HepG2 (cell line): ENCODE measurements around the gene LGALS3. TPM values are rescaled to one million over a fixed set of nuclear protein-coding genes. Genes with fewer than 3 reads are reported as not detected.

Source experiments
- ATAC-seq: fragments of 200-7000 bp; cut with Tn5 transposase; 3 replicates; pipeline ENCODE4 v1.9.1; 2020; ENCODE audit warnings: mild to moderate bottlenecking, moderate library complexity
- BruUV-seq: library from RNA; stranded (reverse); fragments of 400-500 nt; replicated peaks from 2 replicates; lab custom pipeline; 2021; lab: Mats Ljungman, UMichigan
- CTCF ChIA-PET: fragments of 300-600 bp; formaldehyde crosslinking; extraction: SDS; loops from one replicate; lab custom pipeline; 2021; ENCODE audit warnings: low total read pairs, inconsistent platforms, low intra/inter-chr PET ratio; lab: Yijun Ruan, JAX
- POLR2A ChIA-PET: fragments of 350-600 bp; sonication (Branson Sonifier 250); formaldehyde crosslinking; loops from one replicate; lab custom pipeline; 2020; ENCODE audit warnings: antibody characterized with exemption, inconsistent platforms; lab: Yijun Ruan, JAX
- DNase-seq: peaks from one replicate; pipeline ENCODE4 v3.0.0-alpha.2; 2015; ENCODE audit warnings: low spot score
- FAIRE-seq: peaks from 3 replicates; lab custom pipeline; 2011; peaks lifted over from hg19 to GRCh38; lab: Jason Lieb, UNC
- H2AFZ ChIP-seq: one replicate; pipeline ENCODE4 v1.6.1; 2011; ENCODE audit warnings: low read length, inconsistent platforms
- H3K27ac ChIP-seq: fragments of 300-600 bp; 3 replicates; pipeline ENCODE4 v1.8.0; 2011; ENCODE audit warnings: mixed run types, mild to moderate bottlenecking, mixed read lengths, low read length, inconsistent platforms; ENCODE audit not compliant: insufficient read depth; ENCODE audit errors: extremely low read length
- H3K27me3 ChIP-seq, 2 experiments: fragments of 200-600 bp in 1 of 2; 2 replicates in 1 of 2; 3 replicates in 1 of 2; pipeline versions ENCODE4 v1.6.0 to v1.8.0; 2011; ENCODE audit warnings: low read length in 2 of 2, mild to moderate bottlenecking in 2 of 2, moderate library complexity in 2 of 2, inconsistent platforms in 1 of 2; ENCODE audit not compliant: insufficient read depth in 2 of 2, control insufficient read depth in 1 of 2
- H3K36me3 ChIP-seq, 2 experiments: fragments of 200-600 bp in 1 of 2; replicated peaks in 1 of 2; 2 replicates in 1 of 2; 3 replicates in 1 of 2; pipeline versions ENCODE4 v1.5.1 to v1.8.0; 2011; ENCODE audit warnings: low read length in 2 of 2, inconsistent platforms in 1 of 2; ENCODE audit not compliant: insufficient read depth in 2 of 2, control insufficient read depth in 1 of 2
- H3K4me1 ChIP-seq: 2 replicates; pipeline ENCODE4 v1.5.1; 2012; ENCODE audit warnings: low read length, inconsistent platforms; ENCODE audit not compliant: insufficient read depth
- H3K4me2 ChIP-seq: 2 replicates; pipeline ENCODE4 v1.6.0; 2011; ENCODE audit warnings: low read depth, low read length, inconsistent platforms
- H3K4me3 ChIP-seq, 3 experiments: fragments of 200-600 bp in 1 of 3; sonication (generic), shearing (Covaris generic) in 1 of 3; replicated peaks in 1 of 3; 2 replicates each; pipeline ENCODE4 v1.5.1; 2011 to 2016; ENCODE audit warnings: low read length in 3 of 3, inconsistent platforms in 2 of 3, low read depth in 2 of 3, mild to moderate bottlenecking in 2 of 3, control low read depth in 1 of 3, mixed read lengths in 1 of 3; ENCODE audit not compliant: insufficient read depth in 1 of 3
- H3K79me2 ChIP-seq: one replicate; pipeline ENCODE4 v1.6.1; 2011; ENCODE audit warnings: low read length, inconsistent platforms; ENCODE audit not compliant: insufficient read depth
- H3K9ac ChIP-seq: 2 replicates; pipeline ENCODE4 v1.6.0; 2011; ENCODE audit warnings: mild to moderate bottlenecking, low read depth, low read length, inconsistent platforms; ENCODE audit not compliant: insufficient read depth
- H3K9me3 ChIP-seq: 2 replicates; pipeline ENCODE4 v1.5.1; 2012; ENCODE audit warnings: mild to moderate bottlenecking, low read length
- H4K20me1 ChIP-seq: 2 replicates; pipeline ENCODE4 v1.6.0; 2011; ENCODE audit warnings: inconsistent platforms, mild to moderate bottlenecking, low read length, moderate library complexity; ENCODE audit not compliant: insufficient read depth
- HNRNPH1 ChIP-seq: fragments of 200-400 bp; formaldehyde crosslinking; optimal IDR thresholded peaks from 2 replicates; pipeline ENCODE3; 2017; ENCODE audit warnings: mild to moderate bottlenecking, low read depth, low read length
- HOXA9 ChIP-seq: sonication (generic); formaldehyde crosslinking; IDR thresholded peaks from 2 replicates; pipeline ENCODE4 v1.8.1; 2022; ENCODE audit warnings: missing genetic modification reagents, mild to moderate bottlenecking, moderate library complexity, borderline replicate concordance
- MIER3 ChIP-seq: IDR thresholded peaks from 2 replicates; pipeline ENCODE4 v1.6.1; 2016; ENCODE audit warnings: missing compliant biosample characterization, borderline replicate concordance
- NFE2 ChIP-seq: sonication (generic); formaldehyde crosslinking; IDR thresholded peaks from 2 replicates; pipeline ENCODE4 v1.4.0; 2020; ENCODE audit warnings: missing genetic modification reagents
- PCBP2 ChIP-seq: fragments of 200-400 bp; formaldehyde crosslinking; optimal IDR thresholded peaks from 2 replicates; pipeline ENCODE3; 2018; ENCODE audit warnings: low read length, low read depth; ENCODE audit not compliant: poor library complexity, severe bottlenecking
- POGZ ChIP-seq: sonication (generic); formaldehyde crosslinking; IDR thresholded peaks from 2 replicates; pipeline ENCODE4 v1.4.0; 2020; ENCODE audit warnings: mild to moderate bottlenecking, missing genetic modification reagents
- SMAD3 ChIP-seq: sonication (generic); formaldehyde crosslinking; IDR thresholded peaks from 2 replicates; pipeline ENCODE4 v1.4.0; 2020; ENCODE audit warnings: missing genetic modification reagents
- SMARCE1 ChIP-seq: fragments of 450-650 bp; IDR thresholded peaks from 2 replicates; pipeline ENCODE4 v1.6.1; 2017; ENCODE audit warnings: borderline replicate concordance
- TCF7 ChIP-seq: sonication (generic); IDR thresholded peaks from 2 replicates; pipeline ENCODE4 v1.6.1; 2016; ENCODE audit warnings: antibody characterized with exemption, low read depth
- ZNF224 ChIP-seq: sonication (generic); formaldehyde crosslinking; IDR thresholded peaks from 2 replicates; pipeline ENCODE4 v1.5.0; 2020; ENCODE audit warnings: mild to moderate bottlenecking, missing genetic modification reagents
- ZNF510 ChIP-seq: sonication (generic); formaldehyde crosslinking; IDR thresholded peaks from 2 replicates; pipeline ENCODE4 v1.4.0; 2020; ENCODE audit warnings: low read depth, mild to moderate bottlenecking, missing genetic modification reagents
- ZNF678 ChIP-seq: sonication (generic); formaldehyde crosslinking; IDR thresholded peaks from 2 replicates; pipeline ENCODE4 v1.4.0; 2020; ENCODE audit warnings: mild to moderate bottlenecking, missing genetic modification reagents
- ZSCAN12 ChIP-seq: sonication (generic); formaldehyde crosslinking; IDR thresholded peaks from 2 replicates; pipeline ENCODE4 v1.9.0; 2021; ENCODE audit warnings: mild to moderate bottlenecking, missing genetic modification reagents
- WGBS: methylation state at CpG from one replicate; pipeline ENCODE4 v1.1.6; 2017; ENCODE audit warnings: low lambda C conversion rate; 5-methylcytosine and 5-hydroxymethylcytosine counted together
- in situ Hi-C: cut with HindIII; loops from 2 replicates; pipeline ENCODE4 v1.10.0; 2017; ENCODE audit warnings: low pct_unique_long_range_greater_than_20kb; ENCODE audit not compliant: extremely low pct_ligation_motif_present
- intact Hi-C: fragments of 100-400 bp; cut with micrococcal nuclease; formaldehyde crosslinking; loops from one replicate; pipeline ENCODE4 v1.10.0; 2022; ENCODE audit not compliant: unreplicated experiment
- polyA plus RNA-seq, 8 experiments: library from polyadenylated mRNA; depleted of rRNA in 3 of 8; stranded (reverse) in 7 of 8; unstranded in 1 of 8; fragments of >200 nt; fragmentation: Illumina TruSeq in 4 of 8; extraction: Trizol in 4 of 8; gene quantifications; 2 replicates each; pipeline versions ENCODE4 v1.2.1 to v1.2.3, GENCODE V29; 2011 to 2016; ENCODE audit warnings: low read depth in 4 of 8, missing spikeins in 1 of 8, mixed read lengths in 1 of 8; ENCODE audit not compliant: insufficient read depth in 1 of 8
- total RNA-seq, 5 experiments: library from RNA; depleted of rRNA; stranded (reverse); fragments of >200 nt; fragmentation: Illumina TruSeq; extraction: Trizol; gene quantifications; 2 replicates each; pipeline ENCODE4 v1.2.3, GENCODE V29; 2016; ENCODE audit warnings: low read depth in 1 of 5
- TF ChIP-seq, protein P1 (sequence below): sonication (generic); formaldehyde crosslinking; IDR thresholded peaks from 2 replicates; pipeline ENCODE4 v1.4.0; 2020; ENCODE audit warnings: missing genetic modification reagents
- TF ChIP-seq, protein P2 (sequence below): sonication (generic); formaldehyde crosslinking; IDR thresholded peaks from 2 replicates; pipeline ENCODE4 v1.4.0; 2020; ENCODE audit warnings: mild to moderate bottlenecking, missing genetic modification reagents
- TF ChIP-seq, protein P3 (sequence below): sonication (generic); formaldehyde crosslinking; IDR thresholded peaks from 2 replicates; pipeline ENCODE4 v1.5.1; 2020; ENCODE audit warnings: missing genetic modification reagents, mild to moderate bottlenecking, borderline replicate concordance
- TF ChIP-seq, protein P4 (sequence below): IDR thresholded peaks from 2 replicates; pipeline ENCODE4 v1.6.1; 2012; ENCODE audit warnings: inconsistent platforms

Gene LGALS3
- total and polyA plus RNA-seq, 2 of the 13 experiments (the other 11 are each of a cell fraction or from before 2014, with no cell fraction given), result 5.0 to 97.4 TPM

DNA sequence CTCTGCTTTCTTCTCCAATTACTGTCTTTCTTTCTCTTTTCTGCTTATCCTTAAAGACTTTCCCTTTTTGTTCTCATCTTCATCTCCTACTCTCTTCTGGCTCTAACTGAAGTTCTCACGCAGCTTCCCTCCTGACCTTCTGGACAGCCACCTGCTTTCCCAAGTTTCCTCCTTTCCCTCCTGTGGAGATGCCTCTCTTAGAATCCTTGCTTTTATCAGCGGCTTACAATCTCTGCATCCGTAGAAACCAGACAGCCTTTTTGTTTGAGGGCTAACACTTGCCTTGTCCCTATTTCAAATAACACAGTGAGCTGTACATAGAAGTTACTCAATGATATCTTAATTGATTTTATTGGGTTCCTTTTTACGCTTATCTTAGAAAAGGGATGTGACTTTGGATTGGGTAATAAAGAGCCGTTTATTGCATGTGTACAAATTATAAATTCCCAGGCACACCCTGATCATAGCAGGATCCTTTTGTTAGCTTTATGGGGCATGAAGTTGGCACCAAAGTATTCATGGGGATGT is 2.1 kb upstream of the LGALS3 start (continued):
- TF ChIP-seq, protein P1, sequence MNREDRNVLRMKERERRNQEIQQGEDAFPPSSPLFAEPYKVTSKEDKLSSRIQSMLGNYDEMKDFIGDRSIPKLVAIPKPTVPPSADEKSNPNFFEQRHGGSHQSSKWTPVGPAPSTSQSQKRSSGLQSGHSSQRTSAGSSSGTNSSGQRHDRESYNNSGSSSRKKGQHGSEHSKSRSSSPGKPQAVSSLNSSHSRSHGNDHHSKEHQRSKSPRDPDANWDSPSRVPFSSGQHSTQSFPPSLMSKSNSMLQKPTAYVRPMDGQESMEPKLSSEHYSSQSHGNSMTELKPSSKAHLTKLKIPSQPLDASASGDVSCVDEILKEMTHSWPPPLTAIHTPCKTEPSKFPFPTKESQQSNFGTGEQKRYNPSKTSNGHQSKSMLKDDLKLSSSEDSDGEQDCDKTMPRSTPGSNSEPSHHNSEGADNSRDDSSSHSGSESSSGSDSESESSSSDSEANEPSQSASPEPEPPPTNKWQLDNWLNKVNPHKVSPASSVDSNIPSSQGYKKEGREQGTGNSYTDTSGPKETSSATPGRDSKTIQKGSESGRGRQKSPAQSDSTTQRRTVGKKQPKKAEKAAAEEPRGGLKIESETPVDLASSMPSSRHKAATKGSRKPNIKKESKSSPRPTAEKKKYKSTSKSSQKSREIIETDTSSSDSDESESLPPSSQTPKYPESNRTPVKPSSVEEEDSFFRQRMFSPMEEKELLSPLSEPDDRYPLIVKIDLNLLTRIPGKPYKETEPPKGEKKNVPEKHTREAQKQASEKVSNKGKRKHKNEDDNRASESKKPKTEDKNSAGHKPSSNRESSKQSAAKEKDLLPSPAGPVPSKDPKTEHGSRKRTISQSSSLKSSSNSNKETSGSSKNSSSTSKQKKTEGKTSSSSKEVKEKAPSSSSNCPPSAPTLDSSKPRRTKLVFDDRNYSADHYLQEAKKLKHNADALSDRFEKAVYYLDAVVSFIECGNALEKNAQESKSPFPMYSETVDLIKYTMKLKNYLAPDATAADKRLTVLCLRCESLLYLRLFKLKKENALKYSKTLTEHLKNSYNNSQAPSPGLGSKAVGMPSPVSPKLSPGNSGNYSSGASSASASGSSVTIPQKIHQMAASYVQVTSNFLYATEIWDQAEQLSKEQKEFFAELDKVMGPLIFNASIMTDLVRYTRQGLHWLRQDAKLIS (CRISPR knock-in tag), result no peak
- TF ChIP-seq SMAD3 (CRISPR knock-in tag) (no peak), POGZ (CRISPR knock-in tag) (no peak), HNRNPH1 (no peak), ZNF224 (CRISPR knock-in tag) (no peak), SMARCE1 (no peak)
- TF ChIP-seq, protein P2, sequence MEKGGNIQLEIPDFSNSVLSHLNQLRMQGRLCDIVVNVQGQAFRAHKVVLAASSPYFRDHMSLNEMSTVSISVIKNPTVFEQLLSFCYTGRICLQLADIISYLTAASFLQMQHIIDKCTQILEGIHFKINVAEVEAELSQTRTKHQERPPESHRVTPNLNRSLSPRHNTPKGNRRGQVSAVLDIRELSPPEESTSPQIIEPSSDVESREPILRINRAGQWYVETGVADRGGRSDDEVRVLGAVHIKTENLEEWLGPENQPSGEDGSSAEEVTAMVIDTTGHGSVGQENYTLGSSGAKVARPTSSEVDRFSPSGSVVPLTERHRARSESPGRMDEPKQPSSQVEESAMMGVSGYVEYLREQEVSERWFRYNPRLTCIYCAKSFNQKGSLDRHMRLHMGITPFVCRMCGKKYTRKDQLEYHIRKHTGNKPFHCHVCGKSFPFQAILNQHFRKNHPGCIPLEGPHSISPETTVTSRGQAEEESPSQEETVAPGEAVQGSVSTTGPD (CRISPR knock-in tag), result no peak

DNA sequence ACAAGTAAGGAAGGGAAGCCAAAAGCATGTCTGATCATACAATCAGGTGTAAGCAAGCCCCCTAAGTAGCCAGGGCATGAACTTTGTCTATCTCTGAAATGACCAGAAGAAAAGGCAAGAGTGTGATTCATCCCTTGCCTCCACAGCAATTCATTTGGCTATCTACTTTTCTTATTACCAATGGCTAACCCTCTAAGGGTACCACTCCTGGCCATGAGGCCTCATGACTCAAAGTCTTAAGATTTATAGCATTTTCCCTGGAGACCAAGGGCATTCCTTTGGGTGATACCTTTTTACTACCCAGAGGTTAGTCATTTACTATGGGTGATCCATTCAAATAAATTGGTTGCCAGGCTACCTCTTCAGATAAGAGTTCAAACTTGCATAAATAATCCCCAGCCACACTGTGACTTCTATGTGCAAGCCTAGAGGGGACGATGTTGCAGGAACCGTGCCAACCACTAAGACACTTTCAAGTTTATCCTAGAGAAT is 1.5 kb upstream of the LGALS3 start:
- intact Hi-C loops, result no loop called here
- no peak overlapping the region for H3K4me2 ChIP-seq
- no peak for DNase-seq
- H3K79me2 ChIP-seq, result peaks cover 5% of the 10 kb centered on the region
- H3K27ac ChIP-seq, result no peak overlapping the region
- no peak for FAIRE-seq
- no peaks in the 10 kb centered on the region for H3K9me3 ChIP-seq
- ChIA-PET CTCF (no interaction called here), POLR2A (no interaction called here)
- H3K9ac ChIP-seq, result no peak overlapping the region
- H3K4me1 ChIP-seq, result peaks cover 47% of the 10 kb centered on the region
- no peaks in the 10 kb centered on the region for H4K20me1 ChIP-seq
- in situ Hi-C loops, result no loop called here
- BruUV-seq, result no TSS peak
- H3K4me3 ChIP-seq, result no peak overlapping the region
- H2AFZ ChIP-seq, result no peak overlapping the region
- WGBS, result 19% methylated on average over 2 of the region's 2 CpGs
- no peak for ATAC-seq
- peaks cover 2 to 14% of the 10 kb centered on the region in 2 experiments; a peak in 3 of 5 replicates for H3K27me3 ChIP-seq
- H3K36me3 ChIP-seq, result no peaks in the 10 kb centered on the region
- TF ChIP-seq ZNF510 (CRISPR knock-in tag) (no peak), TCF7 (no peak), HOXA9 (no peak), NFE2 (CRISPR knock-in tag) (no peak), MIER3 (CRISPR knock-in tag) (no peak), ZNF678 (no peak), PCBP2 (no peak), ZSCAN12 (CRISPR knock-in tag) (no peak)
- TF ChIP-seq, protein P3, sequence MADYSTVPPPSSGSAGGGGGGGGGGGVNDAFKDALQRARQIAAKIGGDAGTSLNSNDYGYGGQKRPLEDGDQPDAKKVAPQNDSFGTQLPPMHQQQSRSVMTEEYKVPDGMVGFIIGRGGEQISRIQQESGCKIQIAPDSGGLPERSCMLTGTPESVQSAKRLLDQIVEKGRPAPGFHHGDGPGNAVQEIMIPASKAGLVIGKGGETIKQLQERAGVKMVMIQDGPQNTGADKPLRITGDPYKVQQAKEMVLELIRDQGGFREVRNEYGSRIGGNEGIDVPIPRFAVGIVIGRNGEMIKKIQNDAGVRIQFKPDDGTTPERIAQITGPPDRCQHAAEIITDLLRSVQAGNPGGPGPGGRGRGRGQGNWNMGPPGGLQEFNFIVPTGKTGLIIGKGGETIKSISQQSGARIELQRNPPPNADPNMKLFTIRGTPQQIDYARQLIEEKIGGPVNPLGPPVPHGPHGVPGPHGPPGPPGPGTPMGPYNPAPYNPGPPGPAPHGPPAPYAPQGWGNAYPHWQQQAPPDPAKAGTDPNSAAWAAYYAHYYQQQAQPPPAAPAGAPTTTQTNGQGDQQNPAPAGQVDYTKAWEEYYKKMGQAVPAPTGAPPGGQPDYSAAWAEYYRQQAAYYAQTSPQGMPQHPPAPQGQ (CRISPR knock-in tag), result no peak
- TF ChIP-seq, protein P4, sequence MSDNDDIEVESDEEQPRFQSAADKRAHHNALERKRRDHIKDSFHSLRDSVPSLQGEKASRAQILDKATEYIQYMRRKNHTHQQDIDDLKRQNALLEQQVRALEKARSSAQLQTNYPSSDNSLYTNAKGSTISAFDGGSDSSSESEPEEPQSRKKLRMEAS, result no peak
